ENCODE results near the gene TCF7L1. TPM values are rescaled to one million over a fixed set of nuclear protein-coding genes. Genes with fewer than 3 reads are reported as not detected.
"Not testable (repeated sequence)": the region's sequence is repeated elsewhere in the genome, so short reads cannot be mapped to it uniquely, and the experiment has no call there.

The TCF7L1 gene
- total and polyA plus RNA-seq, 2 experiments from 2014 or later = 0.65 to 1.8 TPM

- no peak overlapping the region for H3K9ac ChIP-seq
- no peaks in the 10 kb centered on the region for H3K9me3 ChIP-seq (ENCODE audit: low read depth)
- no peak overlapping the region for H3K4me3 ChIP-seq
- no peaks in the 10 kb centered on the region for H3K36me3 ChIP-seq (ENCODE audit: low read depth)
- H3K79me2 ChIP-seq (ENCODE audit: insufficient read depth) = peaks cover 39% of the 10 kb centered on the region
- WGBS, 2 experiments (ENCODE audit: low coverage in 1 of 2, low lambda C conversion rate in 2 of 2, missing lambda C conversion rate in 2 of 2) = 90 to 94% methylated on average over 2 of the region's 2 CpGs
- H3K9me2 ChIP-seq (ENCODE audit: insufficient read depth) = no peaks in the 10 kb centered on the region
- no peaks in the 10 kb centered on the region for H3K27me3 ChIP-seq (replicated peaks; ENCODE audit: insufficient read depth)
- H3K4me1 ChIP-seq (ENCODE audit: insufficient read depth) = peaks cover 19% of the 10 kb centered on the region
- no peak for TF ChIP-seq EZH2 (IDR thresholded peaks at IDR 0.05; ENCODE audit: insufficient read depth, poor library complexity, severe bottlenecking)
- no peak for TF ChIP-seq EZH2phosphoT487 (IDR thresholded peaks at IDR 0.05; ENCODE audit: insufficient read depth, low read depth)
- in situ Hi-C loops (cut with MboI) = no loop called here
- no peaks in the 10 kb centered on the region for H4K20me1 ChIP-seq (ENCODE audit: insufficient read depth)
- H3K4me2 ChIP-seq (ENCODE audit: unreplicated experiment) = no peak overlapping the region
- DNase-seq = no peak
- no peak overlapping the region for H3K27ac ChIP-seq
- peaks cover 15% of the 10 kb centered on the region; the same call in 1 of the 2 replicates for H3F3A ChIP-seq (ENCODE audit: insufficient read depth)
- H2AFZ ChIP-seq = no peak overlapping the region
Observed at GRCh38 chr2:85152895-85153294, 19.7 kb downstream of the TCF7L1 start.

- H3K9me2 ChIP-seq (ENCODE audit: insufficient read depth) = no peaks in the 10 kb centered on the region
- H3K79me2 ChIP-seq (ENCODE audit: insufficient read depth) = peaks cover 43% of the 10 kb centered on the region
- H3K4me2 ChIP-seq (ENCODE audit: unreplicated experiment) = no peak overlapping the region
- no peak overlapping the region for H2AFZ ChIP-seq
- no peaks in the 10 kb centered on the region for H3K36me3 ChIP-seq (ENCODE audit: low read depth)
- no peak overlapping the region for H3K4me3 ChIP-seq
- peaks cover 19% of the 10 kb centered on the region for H3K4me1 ChIP-seq (ENCODE audit: insufficient read depth)
- no peak overlapping the region for H3K9ac ChIP-seq
- no peak for TF ChIP-seq EZH2 (IDR thresholded peaks at IDR 0.05; ENCODE audit: insufficient read depth, poor library complexity, severe bottlenecking)
- TF ChIP-seq EZH2phosphoT487 (IDR thresholded peaks at IDR 0.05; ENCODE audit: insufficient read depth, low read depth) = no peak
- no peak for DNase-seq
- peaks cover 15% of the 10 kb centered on the region; the same call in 1 of the 2 replicates for H3F3A ChIP-seq (ENCODE audit: insufficient read depth)
- in situ Hi-C loops (cut with MboI) = no loop called here
- H3K27me3 ChIP-seq (replicated peaks; ENCODE audit: insufficient read depth) = no peaks in the 10 kb centered on the region
- WGBS, 2 experiments (ENCODE audit: low coverage in 1 of 2, low lambda C conversion rate in 2 of 2, missing lambda C conversion rate in 2 of 2) = 84 to 88% methylated on average over 7 of the region's 7 CpGs
- no peak overlapping the region for H3K27ac ChIP-seq
- H4K20me1 ChIP-seq (ENCODE audit: insufficient read depth) = no peaks in the 10 kb centered on the region
- no peaks in the 10 kb centered on the region for H3K9me3 ChIP-seq (ENCODE audit: low read depth)
Observed at GRCh38 chr2:85154048-85154753, 21.0 kb downstream of the TCF7L1 start.

- H3K4me2 ChIP-seq (ENCODE audit: unreplicated experiment); H3K36me3 ChIP-seq (ENCODE audit: low read depth); H4K20me1 ChIP-seq (ENCODE audit: insufficient read depth); H3K9ac ChIP-seq; in situ Hi-C loops (cut with MboI); H3K9me3 ChIP-seq (ENCODE audit: low read depth); H3K4me3 ChIP-seq; H3K27me3 ChIP-seq (replicated peaks; ENCODE audit: insufficient read depth); H3K9me2 ChIP-seq (ENCODE audit: insufficient read depth); H2AFZ ChIP-seq; DNase-seq; H3K27ac ChIP-seq: not testable (repeated sequence)
- Histone ChIP-seq H3F3A (ENCODE audit: insufficient read depth) (peaks cover 15% of the 10 kb centered on the region; the same call in 1 of the 2 replicates), H3K79me2 (ENCODE audit: insufficient read depth) (peaks cover 50% of the 10 kb centered on the region), H3K4me1 (ENCODE audit: insufficient read depth) (peaks cover 19% of the 10 kb centered on the region)
- 89 to 91% methylated on average over 8 of the region's 8 CpGs for WGBS, 2 experiments (ENCODE audit: low coverage in 1 of 2, low lambda C conversion rate in 2 of 2, missing lambda C conversion rate in 2 of 2)
Observed at GRCh38 chr2:85155082-85155481, 21.9 kb downstream of the TCF7L1 start.

GRCh38 chr2:85156153-85156552, 23.0 kb downstream of the TCF7L1 start:
- no peak overlapping the region for H3K4me3 ChIP-seq
- no peak overlapping the region for H2AFZ ChIP-seq
- no peaks in the 10 kb centered on the region for H4K20me1 ChIP-seq (ENCODE audit: insufficient read depth)
- TF ChIP-seq EZH2phosphoT487 (IDR thresholded peaks at IDR 0.05; ENCODE audit: insufficient read depth, low read depth) (no peak), EZH2 (IDR thresholded peaks at IDR 0.05; ENCODE audit: insufficient read depth, poor library complexity, severe bottlenecking) (no peak)
- peaks cover 6% of the 10 kb centered on the region; the same call in 1 of the 2 replicates for H3F3A ChIP-seq (ENCODE audit: insufficient read depth)
- in situ Hi-C loops (cut with MboI) = no loop called here
- H3K36me3 ChIP-seq (ENCODE audit: low read depth) = no peaks in the 10 kb centered on the region
- H3K9me2 ChIP-seq (ENCODE audit: insufficient read depth) = no peaks in the 10 kb centered on the region
- peaks cover 13% of the 10 kb centered on the region for H3K4me1 ChIP-seq (ENCODE audit: insufficient read depth)
- H3K9ac ChIP-seq = no peak overlapping the region
- no peaks in the 10 kb centered on the region for H3K27me3 ChIP-seq (replicated peaks; ENCODE audit: insufficient read depth)
- 90% methylated on average over 7 of the region's 7 CpGs for WGBS, 2 experiments (ENCODE audit: low coverage in 1 of 2, low lambda C conversion rate in 2 of 2, missing lambda C conversion rate in 2 of 2)
- no peak overlapping the region for H3K4me2 ChIP-seq (ENCODE audit: unreplicated experiment)
- no peaks in the 10 kb centered on the region for H3K9me3 ChIP-seq (ENCODE audit: low read depth)
- H3K27ac ChIP-seq = no peak overlapping the region
- DNase-seq = no peak
- peaks cover 51% of the 10 kb centered on the region for H3K79me2 ChIP-seq (ENCODE audit: insufficient read depth)

Data from GM23248 (cell line).